ENCODE data around the gene ADGRA3. TPM values are rescaled to one million over a fixed set of nuclear protein-coding genes. Genes with fewer than 3 reads are reported as not detected.

The ADGRA3 gene
- polyA plus RNA-seq, 2 donors = 4.3 to 4.8 TPM

GRCh38 chr4:22439947-22440346 is 75.9 kb downstream of the ADGRA3 start:
- no peaks in the 10 kb centered on the region for H3K36me3 ChIP-seq (ENCODE audit: control insufficient read depth in 2 of 2, insufficient read depth in 2 of 2, low read length in 1 of 2)
- WGBS, 2 donors = 90 to 92% methylated on average over 2 of the region's 2 CpGs

GRCh38 chr4:22435652-22436051 is 80.2 kb downstream of the ADGRA3 start:
- Histone ChIP-seq H3K4me1 (ENCODE audit: control insufficient read depth in 2 of 2, insufficient read depth in 2 of 2, low read length in 1 of 2) (no peaks in the 10 kb centered on the region), H3K9me3 (ENCODE audit: control insufficient read depth in 2 of 2, insufficient read depth in 1 of 2, low read depth in 1 of 2, low read length in 1 of 2) (no peaks in the 10 kb centered on the region), H3K36me3 (ENCODE audit: control insufficient read depth in 2 of 2, insufficient read depth in 2 of 2, low read length in 1 of 2) (no peaks in the 10 kb centered on the region), H3K27me3 (ENCODE audit: control insufficient read depth in 1 of 2, insufficient read depth in 2 of 2, low read length in 2 of 2) (no peaks in the 10 kb centered on the region), H3K4me3 (ENCODE audit: low read depth in 1 of 2, low read length in 2 of 2) (no peak overlapping the region), H3K27ac (ENCODE audit: low read depth in 2 of 2, low read length in 1 of 2) (no peak overlapping the region)
- WGBS, 2 donors = 63 to 84% methylated on average over 2 of the region's 2 CpGs

More at GRCh38 chr4:22439947-22440346, 75.9 kb downstream of the ADGRA3 start:
- H3K9me3 ChIP-seq (ENCODE audit: control insufficient read depth in 2 of 2, insufficient read depth in 1 of 2, low read depth in 1 of 2, low read length in 1 of 2) = no peaks in the 10 kb centered on the region
- H3K4me3 ChIP-seq (ENCODE audit: low read depth in 1 of 2, low read length in 2 of 2) = no peak overlapping the region
- H3K27me3 ChIP-seq (ENCODE audit: control insufficient read depth in 1 of 2, insufficient read depth in 2 of 2, low read length in 2 of 2) = no peaks in the 10 kb centered on the region
- no peaks in the 10 kb centered on the region for H3K4me1 ChIP-seq (ENCODE audit: control insufficient read depth in 2 of 2, insufficient read depth in 2 of 2, low read length in 1 of 2)
- no peak overlapping the region for H3K27ac ChIP-seq (ENCODE audit: low read depth in 2 of 2, low read length in 1 of 2)

- no peak overlapping the region for H3K27ac ChIP-seq (ENCODE audit: low read depth in 2 of 2, low read length in 1 of 2)
- no peaks in the 10 kb centered on the region for H3K36me3 ChIP-seq (ENCODE audit: control insufficient read depth in 2 of 2, insufficient read depth in 2 of 2, low read length in 1 of 2)
- H3K27me3 ChIP-seq (ENCODE audit: control insufficient read depth in 1 of 2, insufficient read depth in 2 of 2, low read length in 2 of 2) = no peaks in the 10 kb centered on the region
- H3K9me3 ChIP-seq (ENCODE audit: control insufficient read depth in 2 of 2, insufficient read depth in 1 of 2, low read depth in 1 of 2, low read length in 1 of 2) = no peaks in the 10 kb centered on the region
- H3K4me1 ChIP-seq (ENCODE audit: control insufficient read depth in 2 of 2, insufficient read depth in 2 of 2, low read length in 1 of 2) = no peaks in the 10 kb centered on the region
- WGBS, 2 donors = 33 to 43% methylated on average over 6 of the region's 6 CpGs
- H3K4me3 ChIP-seq (ENCODE audit: low read depth in 1 of 2, low read length in 2 of 2) = no peak overlapping the region
Observed at GRCh38 chr4:22434895-22435294, 81.0 kb downstream of the ADGRA3 start.

GRCh38 chr4:22430626-22431025 is 85.2 kb downstream of the ADGRA3 start:
- WGBS, 2 donors = 61 to 89% methylated on average over 3 of the region's 3 CpGs
- no peaks in the 10 kb centered on the region for H3K36me3 ChIP-seq (ENCODE audit: control insufficient read depth in 2 of 2, insufficient read depth in 2 of 2, low read length in 1 of 2)
- H3K27me3 ChIP-seq (ENCODE audit: control insufficient read depth in 1 of 2, insufficient read depth in 2 of 2, low read length in 2 of 2) = no peaks in the 10 kb centered on the region
- no peak overlapping the region for H3K27ac ChIP-seq (ENCODE audit: low read depth in 2 of 2, low read length in 1 of 2)
- no peaks in the 10 kb centered on the region for H3K4me1 ChIP-seq (ENCODE audit: control insufficient read depth in 2 of 2, insufficient read depth in 2 of 2, low read length in 1 of 2)
- H3K9me3 ChIP-seq (ENCODE audit: control insufficient read depth in 2 of 2, insufficient read depth in 1 of 2, low read depth in 1 of 2, low read length in 1 of 2) = no peaks in the 10 kb centered on the region
- H3K4me3 ChIP-seq (ENCODE audit: low read depth in 1 of 2, low read length in 2 of 2) = no peak overlapping the region

GRCh38 chr4:22428441-22428840 is 87.4 kb downstream of the ADGRA3 start:
- 91 to 94% methylated on average over 4 of the region's 4 CpGs for WGBS, 2 donors
- H3K27ac ChIP-seq (ENCODE audit: low read depth in 2 of 2, low read length in 1 of 2) = no peak overlapping the region
- H3K4me3 ChIP-seq (ENCODE audit: low read depth in 1 of 2, low read length in 2 of 2) = no peak overlapping the region
- H3K9me3 ChIP-seq (ENCODE audit: control insufficient read depth in 2 of 2, insufficient read depth in 1 of 2, low read depth in 1 of 2, low read length in 1 of 2) = no peaks in the 10 kb centered on the region
- H3K36me3 ChIP-seq (ENCODE audit: control insufficient read depth in 2 of 2, insufficient read depth in 2 of 2, low read length in 1 of 2) = no peaks in the 10 kb centered on the region
- no peaks in the 10 kb centered on the region for H3K4me1 ChIP-seq (ENCODE audit: control insufficient read depth in 2 of 2, insufficient read depth in 2 of 2, low read length in 1 of 2)
- no peaks in the 10 kb centered on the region for H3K27me3 ChIP-seq (ENCODE audit: control insufficient read depth in 1 of 2, insufficient read depth in 2 of 2, low read length in 2 of 2)

GRCh38 chr4:22427675-22428074 is 88.2 kb downstream of the ADGRA3 start:
- 54 to 59% methylated on average over 3 of the region's 3 CpGs for WGBS, 2 donors
- Histone ChIP-seq H3K36me3 (ENCODE audit: control insufficient read depth in 2 of 2, insufficient read depth in 2 of 2, low read length in 1 of 2) (no peaks in the 10 kb centered on the region), H3K4me3 (ENCODE audit: low read depth in 1 of 2, low read length in 2 of 2) (no peak overlapping the region)

GRCh38 chr4:22420291-22420690 is 95.6 kb downstream of the ADGRA3 start:
- Histone ChIP-seq H3K27ac (ENCODE audit: low read depth in 2 of 2, low read length in 1 of 2) (no peak overlapping the region), H3K27me3 (ENCODE audit: control insufficient read depth in 1 of 2, insufficient read depth in 2 of 2, low read length in 2 of 2) (no peaks in the 10 kb centered on the region), H3K36me3 (ENCODE audit: control insufficient read depth in 2 of 2, insufficient read depth in 2 of 2, low read length in 1 of 2) (no peaks in the 10 kb centered on the region), H3K4me3 (ENCODE audit: low read depth in 1 of 2, low read length in 2 of 2) (no peak overlapping the region), H3K9me3 (ENCODE audit: control insufficient read depth in 2 of 2, insufficient read depth in 1 of 2, low read depth in 1 of 2, low read length in 1 of 2) (no peaks in the 10 kb centered on the region), H3K4me1 (ENCODE audit: control insufficient read depth in 2 of 2, insufficient read depth in 2 of 2, low read length in 1 of 2) (no peaks in the 10 kb centered on the region)
- 98% methylated on average over 1 of the region's 1 CpG for WGBS, 2 donors

More at GRCh38 chr4:22427675-22428074, 88.2 kb downstream of the ADGRA3 start:
- no peaks in the 10 kb centered on the region for H3K9me3 ChIP-seq (ENCODE audit: control insufficient read depth in 2 of 2, insufficient read depth in 1 of 2, low read depth in 1 of 2, low read length in 1 of 2)
- no peaks in the 10 kb centered on the region for H3K27me3 ChIP-seq (ENCODE audit: control insufficient read depth in 1 of 2, insufficient read depth in 2 of 2, low read length in 2 of 2)
- H3K27ac ChIP-seq (ENCODE audit: low read depth in 2 of 2, low read length in 1 of 2) = no peak overlapping the region
- no peaks in the 10 kb centered on the region for H3K4me1 ChIP-seq (ENCODE audit: control insufficient read depth in 2 of 2, insufficient read depth in 2 of 2, low read length in 1 of 2)

GRCh38 chr4:22417408-22417807 is 98.5 kb downstream of the ADGRA3 start:
- no peaks in the 10 kb centered on the region for H3K4me1 ChIP-seq (ENCODE audit: control insufficient read depth in 2 of 2, insufficient read depth in 2 of 2, low read length in 1 of 2)
- H3K9me3 ChIP-seq (ENCODE audit: control insufficient read depth in 2 of 2, insufficient read depth in 1 of 2, low read depth in 1 of 2, low read length in 1 of 2) = no peaks in the 10 kb centered on the region
- WGBS, 2 donors = 67 to 76% methylated on average over 4 of the region's 4 CpGs
- no peak overlapping the region for H3K4me3 ChIP-seq (ENCODE audit: low read depth in 1 of 2, low read length in 2 of 2)
- H3K36me3 ChIP-seq (ENCODE audit: control insufficient read depth in 2 of 2, insufficient read depth in 2 of 2, low read length in 1 of 2) = no peaks in the 10 kb centered on the region
- no peak overlapping the region for H3K27ac ChIP-seq (ENCODE audit: low read depth in 2 of 2, low read length in 1 of 2)
- H3K27me3 ChIP-seq (ENCODE audit: control insufficient read depth in 1 of 2, insufficient read depth in 2 of 2, low read length in 2 of 2) = no peaks in the 10 kb centered on the region

GRCh38 chr4:22416403-22416802 is 99.5 kb downstream of the ADGRA3 start:
- no peaks in the 10 kb centered on the region for H3K9me3 ChIP-seq (ENCODE audit: control insufficient read depth in 2 of 2, insufficient read depth in 1 of 2, low read depth in 1 of 2, low read length in 1 of 2)
- H3K4me1 ChIP-seq (ENCODE audit: control insufficient read depth in 2 of 2, insufficient read depth in 2 of 2, low read length in 1 of 2) = no peaks in the 10 kb centered on the region
- H3K27me3 ChIP-seq (ENCODE audit: control insufficient read depth in 1 of 2, insufficient read depth in 2 of 2, low read length in 2 of 2) = no peaks in the 10 kb centered on the region
- no peak overlapping the region for H3K4me3 ChIP-seq (ENCODE audit: low read depth in 1 of 2, low read length in 2 of 2)
- WGBS, 2 donors = 39 to 49% methylated on average over 3 of the region's 3 CpGs
- no peaks in the 10 kb centered on the region for H3K36me3 ChIP-seq (ENCODE audit: control insufficient read depth in 2 of 2, insufficient read depth in 2 of 2, low read length in 1 of 2)
- H3K27ac ChIP-seq (ENCODE audit: low read depth in 2 of 2, low read length in 1 of 2) = no peak overlapping the region

GRCh38 chr4:22414833-22415232 is 101.0 kb downstream of the ADGRA3 start:
- Histone ChIP-seq H3K27me3 (ENCODE audit: control insufficient read depth in 1 of 2, insufficient read depth in 2 of 2, low read length in 2 of 2) (no peaks in the 10 kb centered on the region), H3K4me3 (ENCODE audit: low read depth in 1 of 2, low read length in 2 of 2) (no peak overlapping the region), H3K27ac (ENCODE audit: low read depth in 2 of 2, low read length in 1 of 2) (no peak overlapping the region), H3K4me1 (ENCODE audit: control insufficient read depth in 2 of 2, insufficient read depth in 2 of 2, low read length in 1 of 2) (no peaks in the 10 kb centered on the region), H3K9me3 (ENCODE audit: control insufficient read depth in 2 of 2, insufficient read depth in 1 of 2, low read depth in 1 of 2, low read length in 1 of 2) (no peaks in the 10 kb centered on the region), H3K36me3 (ENCODE audit: control insufficient read depth in 2 of 2, insufficient read depth in 2 of 2, low read length in 1 of 2) (no peaks in the 10 kb centered on the region)
- WGBS, 2 donors = 54 to 58% methylated on average over 2 of the region's 2 CpGs
